NB4 (cell line): Measurements from ENCODE around the gene ZNF580.

Experiments used
- MYC ChIP-seq: IDR thresholded peaks from 2 replicates; pipeline ENCODE4 v1.6.1; 2011; ENCODE audit warnings: low read depth, low read length
- POLR2A ChIP-seq: IDR thresholded peaks from 2 replicates; pipeline ENCODE4 v1.6.1; 2011; ENCODE audit warnings: mild to moderate bottlenecking; ENCODE audit not compliant: insufficient read length; ENCODE audit errors: extremely low read depth
- TF ChIP-seq, protein P1 (sequence below): IDR thresholded peaks from one replicate; pipeline ENCODE4 v1.5.1; 2012; ENCODE audit warnings: low read depth, low read length

DNA sequence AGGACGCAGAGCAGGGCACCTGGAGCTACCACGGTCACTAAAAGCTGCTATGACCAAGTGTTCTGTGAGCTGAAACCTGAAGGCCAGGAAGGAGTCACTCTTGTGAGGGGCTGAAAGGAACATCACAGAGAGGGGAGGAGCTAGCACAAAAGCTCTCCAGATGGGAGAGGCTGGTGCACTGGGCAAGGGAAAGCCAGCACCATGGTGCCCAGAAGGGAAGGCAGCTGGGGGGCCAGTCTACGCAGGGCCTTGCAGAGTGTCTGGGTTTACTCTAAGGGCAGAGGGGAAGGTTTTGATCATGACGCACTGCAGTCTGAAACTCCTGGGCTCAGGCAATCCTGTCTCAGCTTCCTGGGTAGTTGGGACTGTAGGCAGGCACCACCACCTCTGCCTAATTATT is 4.1 kb upstream of the ZNF580 start:
- TF ChIP-seq, protein P1, sequence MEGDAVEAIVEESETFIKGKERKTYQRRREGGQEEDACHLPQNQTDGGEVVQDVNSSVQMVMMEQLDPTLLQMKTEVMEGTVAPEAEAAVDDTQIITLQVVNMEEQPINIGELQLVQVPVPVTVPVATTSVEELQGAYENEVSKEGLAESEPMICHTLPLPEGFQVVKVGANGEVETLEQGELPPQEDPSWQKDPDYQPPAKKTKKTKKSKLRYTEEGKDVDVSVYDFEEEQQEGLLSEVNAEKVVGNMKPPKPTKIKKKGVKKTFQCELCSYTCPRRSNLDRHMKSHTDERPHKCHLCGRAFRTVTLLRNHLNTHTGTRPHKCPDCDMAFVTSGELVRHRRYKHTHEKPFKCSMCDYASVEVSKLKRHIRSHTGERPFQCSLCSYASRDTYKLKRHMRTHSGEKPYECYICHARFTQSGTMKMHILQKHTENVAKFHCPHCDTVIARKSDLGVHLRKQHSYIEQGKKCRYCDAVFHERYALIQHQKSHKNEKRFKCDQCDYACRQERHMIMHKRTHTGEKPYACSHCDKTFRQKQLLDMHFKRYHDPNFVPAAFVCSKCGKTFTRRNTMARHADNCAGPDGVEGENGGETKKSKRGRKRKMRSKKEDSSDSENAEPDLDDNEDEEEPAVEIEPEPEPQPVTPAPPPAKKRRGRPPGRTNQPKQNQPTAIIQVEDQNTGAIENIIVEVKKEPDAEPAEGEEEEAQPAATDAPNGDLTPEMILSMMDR, result no peak
- TF ChIP-seq POLR2A (no peak), MYC (no peak)
